Measurements from ENCODE around the gene RIPK4.

- TF ChIP-seq CTCF (IDR thresholded peaks at IDR 0.05; ENCODE audit: insufficient read depth, low read depth, low read length) (no peak), EZH2 (IDR thresholded peaks at IDR 0.05; ENCODE audit: insufficient read depth, low read length) (no peak)
Observed at GRCh38 chr21:41769111-41769510, 2.3 kb upstream of the RIPK4 start.
